Measurements from ENCODE around the gene CD300LD. TPM values are rescaled to one million over a fixed set of nuclear protein-coding genes. Genes with fewer than 3 reads are reported as not detected.

Gene CD300LD
- total RNA-seq, 1 donor from 2014 or later, result not detected

- H3K4me1 Mint-ChIP-seq (ENCODE audit: unreplicated experiment), result no peaks in the 10 kb centered on the region
Observed at GRCh38 chr17:74597069-74597790, 5.1 kb upstream of the CD300LD start.

GRCh38 chr17:74595037-74595750, 3.1 kb upstream of the CD300LD start:
- H3K4me1 Mint-ChIP-seq (ENCODE audit: unreplicated experiment), result no peaks in the 10 kb centered on the region
- no peaks in the 10 kb centered on the region for H3K36me3 Mint-ChIP-seq (ENCODE audit: unreplicated experiment)
- no peak overlapping the region for H3K4me3 Mint-ChIP-seq (ENCODE audit: unreplicated experiment)
- peaks cover 18% of the 10 kb centered on the region for H3K27me3 Mint-ChIP-seq (ENCODE audit: unreplicated experiment)
- no peak overlapping the region for H3K27ac Mint-ChIP-seq (ENCODE audit: unreplicated experiment)
- DNase-seq (ENCODE audit: extremely low spot score, unreplicated experiment), result no peak
- H3K9me3 Mint-ChIP-seq (ENCODE audit: unreplicated experiment), result no peaks in the 10 kb centered on the region
- TF ChIP-seq, protein P1, sequence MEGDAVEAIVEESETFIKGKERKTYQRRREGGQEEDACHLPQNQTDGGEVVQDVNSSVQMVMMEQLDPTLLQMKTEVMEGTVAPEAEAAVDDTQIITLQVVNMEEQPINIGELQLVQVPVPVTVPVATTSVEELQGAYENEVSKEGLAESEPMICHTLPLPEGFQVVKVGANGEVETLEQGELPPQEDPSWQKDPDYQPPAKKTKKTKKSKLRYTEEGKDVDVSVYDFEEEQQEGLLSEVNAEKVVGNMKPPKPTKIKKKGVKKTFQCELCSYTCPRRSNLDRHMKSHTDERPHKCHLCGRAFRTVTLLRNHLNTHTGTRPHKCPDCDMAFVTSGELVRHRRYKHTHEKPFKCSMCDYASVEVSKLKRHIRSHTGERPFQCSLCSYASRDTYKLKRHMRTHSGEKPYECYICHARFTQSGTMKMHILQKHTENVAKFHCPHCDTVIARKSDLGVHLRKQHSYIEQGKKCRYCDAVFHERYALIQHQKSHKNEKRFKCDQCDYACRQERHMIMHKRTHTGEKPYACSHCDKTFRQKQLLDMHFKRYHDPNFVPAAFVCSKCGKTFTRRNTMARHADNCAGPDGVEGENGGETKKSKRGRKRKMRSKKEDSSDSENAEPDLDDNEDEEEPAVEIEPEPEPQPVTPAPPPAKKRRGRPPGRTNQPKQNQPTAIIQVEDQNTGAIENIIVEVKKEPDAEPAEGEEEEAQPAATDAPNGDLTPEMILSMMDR (IDR thresholded peaks at IDR 0.05), result no peak

More at GRCh38 chr17:74597069-74597790, 5.1 kb upstream of the CD300LD start:
- TF ChIP-seq, protein P1 (IDR thresholded peaks at IDR 0.05), result no peak
- no peak overlapping the region for H3K27ac Mint-ChIP-seq (ENCODE audit: unreplicated experiment)
- no peak overlapping the region for H3K4me3 Mint-ChIP-seq (ENCODE audit: unreplicated experiment)
- peaks cover 24% of the 10 kb centered on the region for H3K27me3 Mint-ChIP-seq (ENCODE audit: unreplicated experiment)
- DNase-seq (ENCODE audit: extremely low spot score, unreplicated experiment), result no peak
- H3K9me3 Mint-ChIP-seq (ENCODE audit: unreplicated experiment), result no peaks in the 10 kb centered on the region
- no peaks in the 10 kb centered on the region for H3K36me3 Mint-ChIP-seq (ENCODE audit: unreplicated experiment)

GRCh38 chr17:74591503-74591902, 580 bp downstream of the CD300LD start:
- Mint-ChIP-seq H3K9me3 (ENCODE audit: unreplicated experiment) (peaks cover 3% of the 10 kb centered on the region), H3K4me1 (ENCODE audit: unreplicated experiment) (no peaks in the 10 kb centered on the region), H3K4me3 (ENCODE audit: unreplicated experiment) (no peak overlapping the region)

DNA sequence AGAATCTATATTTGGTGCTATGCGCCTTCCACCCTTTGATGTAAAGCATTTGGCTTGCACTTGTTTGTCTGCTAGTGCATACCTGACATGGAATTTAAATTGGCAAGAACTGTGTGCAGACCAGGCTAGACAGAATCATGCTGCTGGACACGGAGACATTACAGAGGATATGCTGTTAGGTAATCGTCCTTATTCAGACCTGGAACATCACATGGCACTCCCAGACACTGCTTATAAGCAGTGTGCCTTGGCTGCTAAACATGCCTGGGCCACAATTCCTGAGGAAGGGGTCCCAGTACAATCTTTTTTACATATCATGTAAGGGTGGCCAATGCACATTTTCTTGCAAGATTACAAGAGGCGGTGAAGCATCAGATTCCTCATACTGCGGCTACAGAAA, 6.4 kb downstream of the CD300LD start:
- no peak for DNase-seq (ENCODE audit: extremely low spot score, unreplicated experiment)
- no peak overlapping the region for H3K4me3 Mint-ChIP-seq (ENCODE audit: unreplicated experiment)
- H3K27ac Mint-ChIP-seq (ENCODE audit: unreplicated experiment), result no peak overlapping the region
- no peaks in the 10 kb centered on the region for H3K27me3 Mint-ChIP-seq (ENCODE audit: unreplicated experiment)
- H3K9me3 Mint-ChIP-seq (ENCODE audit: unreplicated experiment), result peaks cover 16% of the 10 kb centered on the region
- TF ChIP-seq, protein P1 (IDR thresholded peaks at IDR 0.05), result no peak
- no peaks in the 10 kb centered on the region for H3K4me1 Mint-ChIP-seq (ENCODE audit: unreplicated experiment)
- H3K36me3 Mint-ChIP-seq (ENCODE audit: unreplicated experiment), result no peaks in the 10 kb centered on the region

More at GRCh38 chr17:74591503-74591902, 580 bp downstream of the CD300LD start:
- no peak for DNase-seq (ENCODE audit: extremely low spot score, unreplicated experiment)
- TF ChIP-seq, protein P1 (IDR thresholded peaks at IDR 0.05), result no peak
- Mint-ChIP-seq H3K36me3 (ENCODE audit: unreplicated experiment) (no peaks in the 10 kb centered on the region), H3K27ac (ENCODE audit: unreplicated experiment) (no peak overlapping the region), H3K27me3 (ENCODE audit: unreplicated experiment) (peaks cover 8% of the 10 kb centered on the region)
